ENCODE data around the gene MRPL44.
A peak's percentile ranks its signal among the peaks of the same experiment; 100 is the strongest.

Gene MRPL44

DNA sequence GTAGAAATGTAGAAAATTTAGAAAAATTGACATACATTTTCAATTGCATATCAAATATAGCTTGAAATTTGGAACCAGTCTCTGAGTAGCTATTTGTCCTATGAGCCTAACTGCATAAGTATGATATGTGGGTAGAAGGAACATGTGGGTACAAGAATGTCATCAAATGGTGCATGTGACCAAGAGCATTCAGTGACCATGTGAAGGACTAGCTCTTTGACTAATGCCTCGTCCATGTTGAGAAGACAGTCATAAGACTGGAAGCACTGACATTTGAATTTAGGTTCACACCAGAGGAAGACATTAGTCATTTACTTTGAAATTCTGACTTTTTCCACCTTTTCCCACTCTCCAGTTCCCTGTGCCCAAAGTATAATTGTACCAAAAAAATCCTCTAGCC is 12.6 kb downstream of the MRPL44 start:
- DNase-seq (ENCODE audit: extremely low read depth in 1 of 2, low read depth in 1 of 2): no peak

- DNase-seq (ENCODE audit: extremely low read depth in 1 of 2, low read depth in 1 of 2): no peak
Observed at GRCh38 chr2:223970343-223971128, 13.3 kb downstream of the MRPL44 start.

DNA sequence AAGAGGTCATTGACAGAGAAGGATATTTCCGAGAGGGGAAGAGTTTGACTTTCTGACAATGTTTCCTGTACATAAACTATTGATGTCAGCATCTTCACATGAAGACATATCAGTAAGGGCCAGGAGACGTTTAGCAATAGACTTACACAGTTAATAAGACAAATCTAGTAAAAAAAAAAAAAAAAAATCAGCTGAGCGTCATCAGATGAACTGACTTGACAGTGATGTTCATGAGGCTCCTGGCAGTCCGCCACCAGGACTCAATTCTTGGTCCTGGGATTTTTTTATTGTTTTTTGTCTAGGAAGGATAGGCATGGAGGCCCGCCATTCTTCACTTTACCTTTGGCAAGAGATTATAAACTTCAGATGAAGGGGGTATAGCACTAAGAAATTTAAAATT is 14.5 kb downstream of the MRPL44 start:
- no peak for DNase-seq (ENCODE audit: extremely low read depth in 1 of 2, low read depth in 1 of 2)

- no peak for DNase-seq (ENCODE audit: extremely low read depth in 1 of 2, low read depth in 1 of 2)
Observed at GRCh38 chr2:223972656-223973102, 15.4 kb downstream of the MRPL44 start.

- no peak for DNase-seq (ENCODE audit: extremely low read depth in 1 of 2, low read depth in 1 of 2)
Observed at GRCh38 chr2:223973606-223974005, 16.3 kb downstream of the MRPL44 start.

- no peak for DNase-seq (ENCODE audit: extremely low read depth in 1 of 2, low read depth in 1 of 2)
Observed at GRCh38 chr2:223976635-223977226, 19.5 kb downstream of the MRPL44 start.

GRCh38 chr2:223978451-223978850 is 21.2 kb downstream of the MRPL44 start:
- no peak for DNase-seq (ENCODE audit: extremely low read depth in 1 of 2, low read depth in 1 of 2)

DNA sequence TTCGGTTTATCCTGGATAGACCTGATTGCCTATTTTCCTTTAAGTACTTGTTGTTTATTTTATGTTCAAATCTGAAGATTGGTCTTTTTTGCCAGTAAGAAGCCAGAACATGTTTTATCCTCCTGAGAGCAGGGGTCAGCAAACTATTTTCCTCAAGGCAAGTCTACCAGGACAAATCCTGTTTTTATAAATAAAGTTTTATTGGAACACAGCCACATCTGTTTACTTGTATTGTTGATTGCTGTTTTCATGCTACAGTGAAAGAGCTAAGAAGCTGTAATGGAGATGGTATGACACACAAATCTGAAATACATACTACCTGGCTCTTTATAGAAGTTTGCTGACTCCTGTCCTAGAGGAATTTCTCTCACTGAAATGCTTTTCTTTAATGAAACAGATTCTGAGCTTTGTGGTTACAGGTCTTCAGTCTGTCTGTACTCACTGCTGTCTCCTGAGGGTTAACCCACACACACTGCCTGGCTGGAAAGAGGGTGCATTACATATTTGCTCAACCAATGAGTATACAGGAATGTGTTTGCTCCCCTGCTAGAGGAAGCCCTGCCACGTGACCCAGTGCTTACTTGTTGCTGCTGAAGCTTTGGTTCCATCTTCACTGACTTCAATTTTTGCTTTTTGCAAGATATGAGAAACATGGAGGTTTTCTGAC is 22.6 kb downstream of the MRPL44 start:
- no peak for DNase-seq (ENCODE audit: extremely low read depth in 1 of 2, low read depth in 1 of 2)

GRCh38 chr2:223980397-223980735 is 23.1 kb downstream of the MRPL44 start:
- DNase-seq (ENCODE audit: extremely low read depth in 1 of 2, low read depth in 1 of 2): no peak

DNA sequence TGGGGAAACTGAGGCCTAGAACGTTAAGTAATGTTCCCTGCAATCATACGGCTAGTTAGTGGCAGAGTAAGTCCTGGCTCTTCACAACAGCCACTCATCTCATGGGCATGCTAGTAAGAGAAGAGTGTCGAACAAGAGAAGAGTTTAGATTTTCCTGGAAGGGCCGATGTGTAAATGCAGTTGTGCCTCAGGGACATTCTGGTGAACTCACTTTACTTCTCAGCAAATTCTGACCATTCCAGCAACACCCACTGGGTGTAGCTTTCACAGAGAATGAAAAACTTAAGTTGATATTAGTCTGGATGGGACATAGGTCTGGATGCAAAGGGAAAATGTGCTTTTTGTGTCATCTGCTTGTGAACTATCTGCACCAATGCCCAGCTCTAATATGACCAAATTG is 23.5 kb downstream of the MRPL44 start:
- no peak for DNase-seq (ENCODE audit: extremely low read depth in 1 of 2, low read depth in 1 of 2)

DNA sequence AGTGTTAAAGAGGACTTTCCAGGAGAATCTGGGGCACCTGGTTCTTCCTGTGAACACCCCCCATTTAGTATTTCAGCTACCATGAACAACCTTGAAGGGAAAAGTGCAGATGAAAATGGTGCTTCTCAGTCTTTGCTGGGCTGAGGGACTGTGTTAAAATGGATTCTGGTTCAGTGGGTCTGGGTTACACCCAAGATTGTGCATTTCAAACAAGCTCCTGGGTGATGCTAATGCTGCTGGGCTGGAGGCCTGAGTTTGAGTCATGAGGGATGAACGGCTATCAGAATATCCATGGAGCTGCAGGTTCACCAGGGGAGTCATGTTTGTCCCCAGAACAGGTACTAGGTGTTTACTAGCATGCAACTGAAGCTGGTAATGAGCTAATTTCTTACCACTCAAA is 24.0 kb downstream of the MRPL44 start:
- no peak for DNase-seq (ENCODE audit: extremely low read depth in 1 of 2, low read depth in 1 of 2)

DNA sequence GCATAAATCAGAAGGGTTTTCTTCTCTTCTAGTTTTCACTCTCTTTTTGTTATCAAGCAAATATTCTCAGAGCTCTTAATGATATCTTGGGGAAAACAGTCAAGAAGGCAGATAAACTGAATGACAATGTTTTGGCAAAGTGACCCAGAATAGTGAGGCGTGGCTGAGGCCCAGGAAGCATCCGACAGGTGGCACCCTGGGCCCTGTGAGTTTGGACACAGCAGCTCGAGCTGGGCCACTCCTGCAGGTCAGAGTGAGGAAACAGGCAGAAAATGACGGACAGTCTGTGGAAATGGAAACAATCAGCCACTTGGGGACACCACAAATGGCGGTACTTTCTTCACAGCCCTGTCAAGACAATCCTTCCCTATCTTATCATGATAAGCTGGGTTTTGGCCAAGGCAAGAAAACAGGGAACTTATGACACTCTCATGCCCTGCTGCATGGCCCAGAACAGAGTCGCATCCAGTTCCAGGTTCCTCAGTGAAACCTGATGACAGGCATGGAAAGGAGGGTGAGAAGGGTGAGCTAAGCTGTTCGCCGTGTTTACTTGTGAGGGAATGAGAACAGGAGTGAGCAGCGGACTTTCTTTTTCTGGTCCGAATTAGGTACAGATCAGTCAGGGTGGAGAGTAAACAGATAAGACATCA is 32.1 kb downstream of the MRPL44 start:
- DNase-seq (ENCODE audit: extremely low read depth in 1 of 2, low read depth in 1 of 2): no peak

GRCh38 chr2:223989856-223990232 is 32.6 kb downstream of the MRPL44 start:
- DNase-seq (ENCODE audit: extremely low read depth in 1 of 2, low read depth in 1 of 2): no peak

GRCh38 chr2:223991611-223992010 is 34.3 kb downstream of the MRPL44 start:
- DNase-seq (ENCODE audit: extremely low read depth in 1 of 2, low read depth in 1 of 2): no peak

- peak in 1 of 2 donors; percentile 39 for DNase-seq (ENCODE audit: extremely low read depth in 1 of 2, low read depth in 1 of 2)
Observed at GRCh38 chr2:223993634-223994232, 36.5 kb downstream of the MRPL44 start.

DNA sequence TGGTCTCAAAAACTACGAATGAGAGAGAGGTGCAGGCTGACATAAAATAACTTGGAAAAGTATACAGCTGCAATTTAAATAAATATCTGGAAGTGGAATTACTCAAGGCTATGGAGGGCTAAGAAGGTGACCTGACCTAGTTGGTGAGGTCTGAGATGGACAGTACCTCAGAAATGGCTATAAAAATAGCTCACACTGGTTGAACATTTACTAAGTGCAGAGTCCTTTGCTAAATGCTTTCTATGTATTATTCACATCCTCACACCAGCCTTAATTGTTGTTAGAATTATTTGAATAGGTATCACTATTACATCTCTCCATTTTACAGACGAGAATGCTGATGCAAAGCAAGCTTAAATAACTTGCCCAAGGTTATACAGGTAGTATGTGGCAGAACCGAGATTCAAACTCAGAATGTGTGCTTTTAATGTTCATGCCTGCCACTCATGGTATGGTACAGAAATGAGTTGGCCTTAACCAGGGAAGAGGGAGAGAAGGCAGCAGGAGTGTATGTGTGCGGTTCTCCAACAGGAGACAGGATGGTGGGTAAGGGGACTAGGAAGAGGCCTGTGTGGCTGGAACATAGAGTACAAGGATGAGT is 37.4 kb downstream of the MRPL44 start:
- no peak for DNase-seq (ENCODE audit: extremely low read depth in 1 of 2, low read depth in 1 of 2)

DNA sequence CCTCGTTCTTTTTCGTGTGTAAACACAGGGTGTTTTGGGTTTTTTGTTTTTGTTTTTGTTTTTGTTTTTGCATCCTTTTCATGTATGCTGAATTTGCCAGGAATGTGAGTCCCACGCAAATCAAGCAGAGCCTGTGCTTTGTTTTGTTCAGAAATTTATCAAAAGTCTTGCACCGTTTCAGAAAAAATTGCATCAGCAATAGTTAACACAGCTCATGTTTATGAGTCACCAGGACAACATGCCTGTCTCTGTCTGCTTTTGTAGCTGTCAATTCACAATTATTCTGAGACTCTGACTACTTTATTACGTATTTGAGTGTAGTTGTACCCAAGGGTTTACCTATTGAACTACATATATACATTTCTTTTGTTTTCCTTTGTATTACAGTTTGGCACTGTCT is 38.3 kb downstream of the MRPL44 start:
- no peak for DNase-seq (ENCODE audit: extremely low read depth in 1 of 2, low read depth in 1 of 2)

DNA sequence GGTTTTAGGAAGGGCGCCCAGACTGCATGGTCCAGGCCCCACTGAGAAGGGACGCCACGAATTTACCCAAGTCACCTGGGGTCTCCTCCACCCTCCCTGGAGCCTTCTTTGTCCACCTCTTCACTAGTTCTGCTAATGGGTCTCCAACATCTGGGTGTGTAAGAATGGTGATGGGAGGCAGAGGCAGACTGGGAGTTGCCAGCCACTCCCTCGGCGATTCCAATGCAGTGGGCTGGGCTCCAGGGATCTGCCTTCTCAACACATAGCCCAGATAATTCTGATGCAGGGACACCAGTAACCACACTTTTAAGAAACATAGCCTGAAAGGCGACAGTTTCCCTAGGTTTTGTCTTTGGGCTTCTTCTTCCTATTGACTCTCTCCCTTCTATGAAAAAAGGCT is 39.1 kb downstream of the MRPL44 start:
- no peak for DNase-seq (ENCODE audit: extremely low read depth in 1 of 2, low read depth in 1 of 2)

- no peak for DNase-seq (ENCODE audit: extremely low read depth in 1 of 2, low read depth in 1 of 2)
Observed at GRCh38 chr2:223997938-223998337, 40.7 kb downstream of the MRPL44 start.

GRCh38 chr2:223998948-223999347 is 41.7 kb downstream of the MRPL44 start:
- no peak for DNase-seq (ENCODE audit: extremely low read depth in 1 of 2, low read depth in 1 of 2)

GRCh38 chr2:223999862-224000261 is 42.6 kb downstream of the MRPL44 start:
- DNase-seq (ENCODE audit: extremely low read depth in 1 of 2, low read depth in 1 of 2): no peak
